Suppressor macrophage (primary cell): ENCODE data around the gene JPH3.
"Not testable (repeated sequence)": the region's sequence is repeated elsewhere in the genome, so short reads cannot be mapped to it uniquely, and the experiment has no call there.

Experiments used
- DNase-seq, 4 experiments: peaks; one replicate each; pipeline ENCODE4 v3.0.0-alpha.2; 2020 to 2022

Gene JPH3

GRCh38 chr16:87575027-87575804, 27.1 kb upstream of the JPH3 start:
- DNase-seq: no peak

GRCh38 chr16:87576171-87576570, 26.1 kb upstream of the JPH3 start:
- DNase-seq: peak in 2 of 4 experiments; percentile 13 to 22

- not testable (repeated sequence) for DNase-seq
Observed at GRCh38 chr16:87578142-87578930, 24.0 kb upstream of the JPH3 start.

- no peak for DNase-seq
Observed at GRCh38 chr16:87579691-87580090, 22.6 kb upstream of the JPH3 start.

GRCh38 chr16:87580855-87581261, 21.4 kb upstream of the JPH3 start:
- DNase-seq: peak; percentile 37 to 69 (median 42)

GRCh38 chr16:87581857-87582215, 20.5 kb upstream of the JPH3 start:
- DNase-seq: peak; percentile 47 to 72 (median 58)

GRCh38 chr16:87582216-87582965, 19.9 kb upstream of the JPH3 start:
- DNase-seq: peak in 3 of 4 experiments; percentile 10 to 39 (median 12)

- DNase-seq: no peak
Observed at GRCh38 chr16:87582966-87583325, 19.4 kb upstream of the JPH3 start.

GRCh38 chr16:87583453-87584131, 18.7 kb upstream of the JPH3 start:
- DNase-seq: no peak

GRCh38 chr16:87584271-87584670, 18.0 kb upstream of the JPH3 start:
- no peak for DNase-seq

GRCh38 chr16:87584975-87585374, 17.3 kb upstream of the JPH3 start:
- no peak for DNase-seq

- DNase-seq: no peak
Observed at GRCh38 chr16:87585442-87586200, 16.7 kb upstream of the JPH3 start.

GRCh38 chr16:87586201-87586782, 16.0 kb upstream of the JPH3 start:
- no peak for DNase-seq

- DNase-seq: no peak
Observed at GRCh38 chr16:87587636-87588035, 14.7 kb upstream of the JPH3 start.

- DNase-seq: no peak
Observed at GRCh38 chr16:87592018-87592712, 10.1 kb upstream of the JPH3 start.

- no peak for DNase-seq
Observed at GRCh38 chr16:87593710-87594258, 8.5 kb upstream of the JPH3 start.

- no peak for DNase-seq
Observed at GRCh38 chr16:87595712-87596111, 6.6 kb upstream of the JPH3 start.

- DNase-seq: no peak
Observed at GRCh38 chr16:87597324-87597830, 4.9 kb upstream of the JPH3 start.

- DNase-seq: no peak
Observed at GRCh38 chr16:87598431-87598830, 3.9 kb upstream of the JPH3 start.

- no peak for DNase-seq
Observed at GRCh38 chr16:87600246-87600645, 2.1 kb upstream of the JPH3 start.
